ENCODE measurements around the gene BAHCC1.

- TF ChIP-seq CHD1 (IDR thresholded peaks at IDR 0.05; ENCODE audit: low read depth, low read length) (no peak), CTCF (conservative IDR thresholded peaks at IDR 0.05; ENCODE audit: low read depth, low read length) (peak; percentile 29; the same call in 1 of the 2 replicates), RAD21 (IDR thresholded peaks at IDR 0.05; ENCODE audit: low read length) (peak; percentile 28; the same call in 1 of the 2 replicates), POLR2A (IDR thresholded peaks at IDR 0.05; ENCODE audit: low read depth, low read length) (no peak), RCOR1 (IDR thresholded peaks at IDR 0.05; ENCODE audit: insufficient replicate concordance, low read length) (no peak), BHLHE40 (IDR thresholded peaks at IDR 0.05; ENCODE audit: low read depth, low read length) (no peak), CEBPB (IDR thresholded peaks at IDR 0.05; ENCODE audit: low read depth, low read length) (no peak), MAZ (IDR thresholded peaks at IDR 0.05; ENCODE audit: borderline replicate concordance, low read depth, low read length) (no peak), RFX5 (IDR thresholded peaks at IDR 0.05; ENCODE audit: low read depth, low read length) (no peak), MAFK (IDR thresholded peaks at IDR 0.05; ENCODE audit: low read depth, low read length) (no peak), MXI1 (IDR thresholded peaks at IDR 0.05; ENCODE audit: borderline replicate concordance, low read depth, low read length) (no peak)
Measured at GRCh38 chr17:81402981-81403467, 7.8 kb downstream of the BAHCC1 start.
